Measurements from ENCODE around the gene LONRF2.
A peak's percentile ranks its signal among the peaks of the same experiment; 100 is the strongest.

The LONRF2 gene

GRCh38 chr2:100262555-100263320 is 59.6 kb downstream of the LONRF2 start:
- Histone ChIP-seq H3K9me3 (ENCODE audit: control insufficient read depth, low read length) (no peaks in the 10 kb centered on the region), H3K36me3 (ENCODE audit: control insufficient read depth, insufficient read depth, low read length, severe bottlenecking) (no peaks in the 10 kb centered on the region), H3K4me1 (ENCODE audit: control insufficient read depth, insufficient read depth, low read length) (no peaks in the 10 kb centered on the region), H3K9ac (ENCODE audit: low read length) (no peak overlapping the region), H3K27me3 (replicated peaks; ENCODE audit: control insufficient read depth, insufficient read depth, low read length) (peaks cover 14% of the 10 kb centered on the region), H3K4me3 (ENCODE audit: low read length) (no peak overlapping the region)
- peak; percentile 81 for DNase-seq (ENCODE audit: low read depth)

GRCh38 chr2:100262046-100262445 is 60.3 kb downstream of the LONRF2 start:
- H3K4me3 ChIP-seq (ENCODE audit: low read length), result no peak overlapping the region
- no peaks in the 10 kb centered on the region for H3K36me3 ChIP-seq (ENCODE audit: control insufficient read depth, insufficient read depth, low read length, severe bottlenecking)
- no peak overlapping the region for H3K9ac ChIP-seq (ENCODE audit: low read length)
- DNase-seq (ENCODE audit: low read depth), result no peak
- H3K27me3 ChIP-seq (replicated peaks; ENCODE audit: control insufficient read depth, insufficient read depth, low read length), result peaks cover 14% of the 10 kb centered on the region
- H3K9me3 ChIP-seq (ENCODE audit: control insufficient read depth, low read length), result no peaks in the 10 kb centered on the region
- H3K4me1 ChIP-seq (ENCODE audit: control insufficient read depth, insufficient read depth, low read length), result no peaks in the 10 kb centered on the region

- H3K4me3 ChIP-seq (ENCODE audit: low read length), result no peak overlapping the region
- DNase-seq (ENCODE audit: low read depth), result peak; percentile 93
Measured at GRCh38 chr2:100260712-100261620, 61.3 kb downstream of the LONRF2 start.

GRCh38 chr2:100259106-100259505 is 63.2 kb downstream of the LONRF2 start:
- no peak for DNase-seq (ENCODE audit: low read depth)

More at GRCh38 chr2:100260712-100261620, 61.3 kb downstream of the LONRF2 start:
- Histone ChIP-seq H3K9me3 (ENCODE audit: control insufficient read depth, low read length) (no peaks in the 10 kb centered on the region), H3K27me3 (replicated peaks; ENCODE audit: control insufficient read depth, insufficient read depth, low read length) (peaks cover 18% of the 10 kb centered on the region), H3K4me1 (ENCODE audit: control insufficient read depth, insufficient read depth, low read length) (no peaks in the 10 kb centered on the region), H3K9ac (ENCODE audit: low read length) (no peak overlapping the region), H3K36me3 (ENCODE audit: control insufficient read depth, insufficient read depth, low read length, severe bottlenecking) (no peaks in the 10 kb centered on the region)

GRCh38 chr2:100257939-100258338 is 64.4 kb downstream of the LONRF2 start:
- DNase-seq (ENCODE audit: low read depth), result peak; percentile 62
- peaks cover 14% of the 10 kb centered on the region for H3K27me3 ChIP-seq (replicated peaks; ENCODE audit: control insufficient read depth, insufficient read depth, low read length)
- H3K4me3 ChIP-seq (ENCODE audit: low read length), result no peak overlapping the region
- H3K9ac ChIP-seq (ENCODE audit: low read length), result no peak overlapping the region
- no peaks in the 10 kb centered on the region for H3K9me3 ChIP-seq (ENCODE audit: control insufficient read depth, low read length)
- H3K4me1 ChIP-seq (ENCODE audit: control insufficient read depth, insufficient read depth, low read length), result no peaks in the 10 kb centered on the region
- H3K36me3 ChIP-seq (ENCODE audit: control insufficient read depth, insufficient read depth, low read length, severe bottlenecking), result no peaks in the 10 kb centered on the region

More at GRCh38 chr2:100259106-100259505, 63.2 kb downstream of the LONRF2 start:
- Histone ChIP-seq H3K27me3 (replicated peaks; ENCODE audit: control insufficient read depth, insufficient read depth, low read length) (peaks cover 16% of the 10 kb centered on the region), H3K9ac (ENCODE audit: low read length) (no peak overlapping the region), H3K4me3 (ENCODE audit: low read length) (no peak overlapping the region), H3K36me3 (ENCODE audit: control insufficient read depth, insufficient read depth, low read length, severe bottlenecking) (no peaks in the 10 kb centered on the region), H3K9me3 (ENCODE audit: control insufficient read depth, low read length) (no peaks in the 10 kb centered on the region), H3K4me1 (ENCODE audit: control insufficient read depth, insufficient read depth, low read length) (no peaks in the 10 kb centered on the region)

GRCh38 chr2:100256849-100257248 is 65.5 kb downstream of the LONRF2 start:
- Histone ChIP-seq H3K27me3 (replicated peaks; ENCODE audit: control insufficient read depth, insufficient read depth, low read length) (peaks cover 14% of the 10 kb centered on the region), H3K4me1 (ENCODE audit: control insufficient read depth, insufficient read depth, low read length) (no peaks in the 10 kb centered on the region), H3K9ac (ENCODE audit: low read length) (no peak overlapping the region), H3K9me3 (ENCODE audit: control insufficient read depth, low read length) (no peaks in the 10 kb centered on the region), H3K36me3 (ENCODE audit: control insufficient read depth, insufficient read depth, low read length, severe bottlenecking) (no peaks in the 10 kb centered on the region), H3K4me3 (ENCODE audit: low read length) (no peak overlapping the region)
- DNase-seq (ENCODE audit: low read depth), result no peak

GRCh38 chr2:100256416-100256815 is 65.9 kb downstream of the LONRF2 start:
- Histone ChIP-seq H3K9ac (ENCODE audit: low read length) (no peak overlapping the region), H3K36me3 (ENCODE audit: control insufficient read depth, insufficient read depth, low read length, severe bottlenecking) (no peaks in the 10 kb centered on the region), H3K4me3 (ENCODE audit: low read length) (no peak overlapping the region), H3K27me3 (replicated peaks; ENCODE audit: control insufficient read depth, insufficient read depth, low read length) (peaks cover 14% of the 10 kb centered on the region), H3K9me3 (ENCODE audit: control insufficient read depth, low read length) (no peaks in the 10 kb centered on the region), H3K4me1 (ENCODE audit: control insufficient read depth, insufficient read depth, low read length) (no peaks in the 10 kb centered on the region)
- DNase-seq (ENCODE audit: low read depth), result no peak

- Histone ChIP-seq H3K4me1 (ENCODE audit: control insufficient read depth, insufficient read depth, low read length) (no peaks in the 10 kb centered on the region), H3K9me3 (ENCODE audit: control insufficient read depth, low read length) (no peaks in the 10 kb centered on the region), H3K36me3 (ENCODE audit: control insufficient read depth, insufficient read depth, low read length, severe bottlenecking) (no peaks in the 10 kb centered on the region), H3K9ac (ENCODE audit: low read length) (no peak overlapping the region), H3K27me3 (replicated peaks; ENCODE audit: control insufficient read depth, insufficient read depth, low read length) (peaks cover 17% of the 10 kb centered on the region), H3K4me3 (ENCODE audit: low read length) (no peak overlapping the region)
- DNase-seq (ENCODE audit: low read depth), result no peak
Measured at GRCh38 chr2:100254646-100255210, 67.6 kb downstream of the LONRF2 start.

- H3K27me3 ChIP-seq (replicated peaks; ENCODE audit: control insufficient read depth, insufficient read depth, low read length), result peaks cover 18% of the 10 kb centered on the region
- no peak overlapping the region for H3K9ac ChIP-seq (ENCODE audit: low read length)
- no peaks in the 10 kb centered on the region for H3K9me3 ChIP-seq (ENCODE audit: control insufficient read depth, low read length)
- H3K4me1 ChIP-seq (ENCODE audit: control insufficient read depth, insufficient read depth, low read length), result no peaks in the 10 kb centered on the region
- DNase-seq (ENCODE audit: low read depth), result no peak
- no peak overlapping the region for H3K4me3 ChIP-seq (ENCODE audit: low read length)
- H3K36me3 ChIP-seq (ENCODE audit: control insufficient read depth, insufficient read depth, low read length, severe bottlenecking), result no peaks in the 10 kb centered on the region
Measured at GRCh38 chr2:100253786-100254185, 68.5 kb downstream of the LONRF2 start.

- no peak for DNase-seq (ENCODE audit: low read depth)
- H3K36me3 ChIP-seq (ENCODE audit: control insufficient read depth, insufficient read depth, low read length, severe bottlenecking), result no peaks in the 10 kb centered on the region
- no peak overlapping the region for H3K4me3 ChIP-seq (ENCODE audit: low read length)
- no peaks in the 10 kb centered on the region for H3K4me1 ChIP-seq (ENCODE audit: control insufficient read depth, insufficient read depth, low read length)
- no peaks in the 10 kb centered on the region for H3K9me3 ChIP-seq (ENCODE audit: control insufficient read depth, low read length)
- H3K9ac ChIP-seq (ENCODE audit: low read length), result no peak overlapping the region
- peaks cover 18% of the 10 kb centered on the region for H3K27me3 ChIP-seq (replicated peaks; ENCODE audit: control insufficient read depth, insufficient read depth, low read length)
Measured at GRCh38 chr2:100252811-100253698, 69.2 kb downstream of the LONRF2 start.
